ENCODE results near the gene ZMYND19.
"Not testable (repeated sequence)": the region's sequence is repeated elsewhere in the genome, so short reads cannot be mapped to it uniquely, and the experiment has no call there.

The ZMYND19 gene

DNA sequence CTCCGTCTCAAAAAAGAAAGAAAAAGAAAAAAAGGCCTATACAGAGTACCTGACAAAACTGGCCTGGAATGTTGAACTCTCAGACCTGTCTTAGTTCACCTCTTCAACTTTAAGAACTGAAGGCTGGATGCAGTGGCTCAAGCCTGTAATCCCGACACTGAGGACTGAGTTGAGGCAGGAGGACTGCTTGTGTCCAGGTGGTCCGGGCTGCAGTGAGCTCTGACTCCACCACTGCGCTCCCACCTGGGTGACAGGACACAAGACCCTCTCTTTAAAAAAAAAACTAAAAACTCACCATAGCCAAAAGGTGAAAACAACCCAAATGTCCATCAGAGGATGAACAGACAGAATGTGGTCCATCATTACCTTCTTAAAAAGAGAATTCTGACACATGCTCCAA, 32.2 kb downstream of the ZMYND19 start:
- no peak for DNase-seq (ENCODE audit: low read depth in 1 of 2, low spot score in 1 of 2)

DNA sequence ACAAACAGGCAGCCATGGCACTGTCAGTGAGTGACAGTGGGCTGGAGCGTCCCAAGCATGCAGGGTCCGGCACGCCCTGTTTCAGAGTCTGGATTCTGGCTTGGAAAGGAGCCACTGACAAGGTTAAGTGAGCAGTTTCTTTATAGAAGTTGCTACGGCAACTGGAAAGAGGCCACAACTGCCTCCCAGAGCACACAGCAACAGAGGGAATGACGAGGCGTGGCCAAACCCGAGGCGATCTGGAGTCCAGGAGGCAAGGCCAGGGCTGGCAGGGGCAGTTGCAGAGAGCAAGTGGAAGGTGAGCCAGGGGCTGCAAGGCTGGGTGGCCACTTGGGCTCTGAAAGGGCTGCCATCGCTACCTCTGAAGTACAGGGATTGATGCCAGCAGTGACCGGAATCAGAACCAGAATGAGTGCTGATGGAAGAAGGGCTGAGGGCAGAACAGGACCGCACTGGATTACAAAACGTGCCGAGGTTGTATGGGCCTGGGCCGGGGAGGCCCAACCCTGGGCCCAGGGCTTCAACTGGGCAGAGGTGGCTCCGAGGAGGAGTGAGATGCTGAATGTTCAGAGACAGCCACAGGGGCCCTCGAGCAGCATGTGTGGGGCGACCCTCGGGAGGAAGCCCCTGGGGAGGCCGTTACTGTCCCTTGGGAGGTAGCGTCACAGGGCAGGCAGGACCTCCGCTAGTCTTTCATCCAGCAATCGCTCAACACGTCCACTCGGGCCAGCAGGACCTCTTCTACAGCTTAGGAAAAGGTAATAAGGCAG, 34.1 kb downstream of the ZMYND19 start:
- no peak for DNase-seq (ENCODE audit: low read depth in 1 of 2, low spot score in 1 of 2)

GRCh38 chr9:137555179-137555578, 35.1 kb downstream of the ZMYND19 start:
- DNase-seq (ENCODE audit: low read depth in 1 of 2, low spot score in 1 of 2) = no peak

DNA sequence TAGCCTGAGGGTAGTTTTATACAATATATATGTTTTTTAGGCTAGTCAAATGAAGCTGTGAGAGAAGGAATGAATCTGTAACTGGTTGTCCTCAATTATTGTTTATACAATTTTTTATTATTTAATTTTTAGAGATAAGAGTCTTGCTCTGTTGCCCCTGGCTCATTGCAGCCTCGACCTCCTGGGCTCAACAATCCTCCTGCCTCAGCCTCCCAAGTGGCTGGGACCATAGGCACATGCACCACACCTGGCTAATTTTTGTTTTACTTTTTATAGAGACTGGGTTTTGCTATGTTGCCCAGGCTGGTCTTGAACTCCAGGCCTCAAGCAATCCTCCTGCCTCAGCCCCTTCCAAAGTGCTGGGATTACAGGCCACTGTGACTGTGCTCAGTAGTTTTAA, 36.0 kb downstream of the ZMYND19 start:
- no peak for DNase-seq (ENCODE audit: low read depth in 1 of 2, low spot score in 1 of 2)

- not testable (repeated sequence) for DNase-seq (ENCODE audit: low read depth in 1 of 2, low spot score in 1 of 2)
Measured at GRCh38 chr9:137553654-137554053, 36.7 kb downstream of the ZMYND19 start.

DNA sequence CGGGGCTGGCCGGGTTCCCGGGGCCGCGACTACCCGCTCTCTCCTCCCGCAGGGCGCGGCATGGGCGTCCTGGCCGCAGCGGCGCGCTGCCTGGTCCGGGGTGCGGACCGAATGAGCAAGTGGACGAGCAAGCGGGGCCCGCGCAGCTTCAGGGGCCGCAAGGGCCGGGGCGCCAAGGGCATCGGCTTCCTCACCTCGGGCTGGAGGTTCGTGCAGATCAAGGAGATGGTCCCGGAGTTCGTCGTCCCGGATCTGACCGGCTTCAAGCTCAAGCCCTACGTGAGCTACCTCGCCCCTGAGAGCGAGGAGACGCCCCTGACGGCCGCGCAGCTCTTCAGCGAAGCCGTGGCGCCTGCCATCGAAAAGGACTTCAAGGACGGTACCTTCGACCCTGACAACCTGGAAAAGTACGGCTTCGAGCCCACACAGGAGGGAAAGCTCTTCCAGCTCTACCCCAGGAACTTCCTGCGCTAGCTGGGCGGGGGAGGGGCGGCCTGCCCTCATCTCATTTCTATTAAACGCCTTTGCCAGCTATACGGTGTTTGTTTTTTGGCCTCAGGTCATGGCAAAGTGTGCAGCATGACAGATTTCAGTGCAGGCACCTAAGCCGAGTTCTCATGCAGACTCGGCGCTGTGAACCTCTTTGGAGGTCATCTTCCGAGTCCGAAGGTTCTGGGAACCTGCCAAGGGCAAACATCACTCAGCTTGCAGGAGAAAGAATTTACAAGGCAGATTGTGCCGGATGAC, 38.1 kb downstream of the ZMYND19 start:
- DNase-seq (ENCODE audit: low read depth in 1 of 2, low spot score in 1 of 2) = peak in 1 of 2 donors; percentile 9

DNA sequence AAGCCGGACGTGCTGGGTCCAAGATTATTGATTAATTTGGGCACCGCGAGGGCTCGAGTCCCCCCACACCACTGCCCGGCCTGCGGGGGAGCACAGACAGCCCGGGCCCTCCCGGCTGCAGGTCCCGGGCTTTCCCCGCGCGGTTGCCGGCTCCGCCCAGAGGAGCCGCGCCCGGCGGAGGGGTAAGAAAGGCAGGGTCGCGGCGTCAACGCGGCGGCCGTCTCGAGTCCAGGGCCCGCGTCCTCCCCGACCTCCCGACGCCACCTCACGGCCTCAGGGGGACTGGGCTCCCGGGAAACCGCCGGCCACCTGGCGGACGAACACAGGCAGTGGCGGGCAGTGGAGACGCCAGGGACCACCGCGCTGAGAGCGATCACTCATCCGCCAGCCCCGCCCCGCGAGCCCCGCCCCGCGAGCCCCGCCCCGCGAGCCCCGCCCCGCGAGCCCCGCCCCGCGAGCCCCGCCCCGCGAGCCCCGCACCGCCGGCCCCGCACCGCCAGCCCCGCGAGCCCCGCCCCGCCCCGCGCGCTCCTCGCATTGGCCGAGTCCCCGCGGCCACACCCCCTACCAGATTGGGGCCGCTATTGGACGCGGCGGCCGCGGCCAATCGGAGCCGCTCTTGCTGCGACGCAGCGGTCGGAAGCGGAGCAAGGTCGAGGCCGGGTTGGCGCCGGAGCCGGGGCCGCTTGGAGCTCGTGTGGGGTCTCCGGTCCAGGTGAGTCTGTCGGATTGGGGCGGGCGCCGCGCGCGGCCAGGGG, 38.9 kb downstream of the ZMYND19 start, which contains the start of gene MRPL41:
TSS of gene MRPL41 (plus strand) at position 616 of the 758 bp plus-strand sequence. CDS start 203 bp downstream, outside the sequence.
- DNase-seq (ENCODE audit: low read depth in 1 of 2, low spot score in 1 of 2) = peak; percentile 82 to 87

- DNase-seq (ENCODE audit: low read depth in 1 of 2, low spot score in 1 of 2) = not testable (repeated sequence)
Measured at GRCh38 chr9:137550958-137551263, 39.4 kb downstream of the ZMYND19 start.

DNA sequence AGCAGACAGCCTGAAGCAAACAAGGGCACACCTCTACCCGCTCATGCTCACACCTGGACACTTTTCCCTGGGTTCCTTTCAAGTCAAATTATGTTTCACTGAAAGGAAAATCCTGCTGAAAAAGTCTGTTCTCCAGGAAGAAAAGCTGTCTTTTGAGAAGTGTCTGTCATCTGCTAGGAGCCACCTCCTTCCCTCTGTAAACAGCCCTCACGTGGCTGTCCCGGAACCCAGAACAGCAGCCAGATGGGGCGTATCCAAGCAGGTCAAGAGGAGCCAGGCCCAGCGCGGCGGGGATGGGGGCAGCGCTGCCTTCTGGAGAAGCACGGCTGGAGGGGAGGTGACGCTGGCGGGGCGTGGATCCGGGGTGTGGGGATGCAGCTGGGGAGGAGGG, 40.1 kb downstream of the ZMYND19 start, which contains the start of gene PNPLA7:
TSS of gene PNPLA7 (minus strand) at position 172 of the 391 bp plus-strand sequence. CDS start 205 bp downstream, outside the sequence.
- peak; percentile 16 to 29 for DNase-seq (ENCODE audit: low read depth in 1 of 2, low spot score in 1 of 2)

DNA sequence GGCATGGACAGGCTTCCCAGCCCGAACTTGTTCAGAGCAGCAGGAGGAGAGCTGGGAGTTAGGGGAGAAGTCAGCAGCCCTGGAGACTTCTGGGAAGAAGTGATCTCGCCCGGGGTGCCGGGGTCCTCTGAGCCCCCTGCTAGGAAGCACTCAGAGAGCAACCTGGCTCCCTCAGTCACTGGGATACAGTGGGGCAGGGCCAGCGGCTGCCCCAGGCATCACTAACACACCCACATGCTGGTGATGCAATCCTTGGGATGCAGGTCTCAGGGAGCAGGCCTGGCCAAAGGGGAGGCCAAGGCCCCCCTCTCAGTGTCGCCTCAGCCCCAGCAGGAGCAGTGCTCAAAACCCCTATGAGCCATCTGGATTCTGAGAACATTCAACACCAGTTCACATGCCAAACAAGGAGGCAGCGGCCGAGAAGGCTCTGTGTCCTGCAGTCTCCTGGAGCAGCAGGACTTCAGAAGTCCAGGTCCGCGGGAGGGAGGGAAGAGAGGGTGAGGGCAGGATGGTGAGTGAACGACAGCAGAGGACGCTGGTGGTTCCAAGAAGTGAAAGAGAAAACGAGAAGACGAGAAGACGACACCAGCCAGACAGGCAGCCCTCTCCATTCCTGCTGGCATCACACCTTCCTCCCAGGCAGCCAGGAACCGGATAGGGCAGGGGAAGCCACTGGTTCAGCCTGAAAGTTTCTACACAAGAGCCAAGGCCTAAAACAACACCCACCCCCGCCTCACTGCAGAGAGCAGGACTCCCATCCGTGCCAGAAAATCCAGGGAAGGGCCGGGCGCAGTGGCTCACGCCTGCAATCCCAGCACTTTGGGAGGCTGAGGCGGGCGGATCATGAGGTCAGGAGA, 42.4 kb downstream of the ZMYND19 start:
- DNase-seq (ENCODE audit: low read depth in 1 of 2, low spot score in 1 of 2) = no peak

GRCh38 chr9:137545123-137545522, 45.2 kb downstream of the ZMYND19 start:
- no peak for DNase-seq (ENCODE audit: low read depth in 1 of 2, low spot score in 1 of 2)

DNA sequence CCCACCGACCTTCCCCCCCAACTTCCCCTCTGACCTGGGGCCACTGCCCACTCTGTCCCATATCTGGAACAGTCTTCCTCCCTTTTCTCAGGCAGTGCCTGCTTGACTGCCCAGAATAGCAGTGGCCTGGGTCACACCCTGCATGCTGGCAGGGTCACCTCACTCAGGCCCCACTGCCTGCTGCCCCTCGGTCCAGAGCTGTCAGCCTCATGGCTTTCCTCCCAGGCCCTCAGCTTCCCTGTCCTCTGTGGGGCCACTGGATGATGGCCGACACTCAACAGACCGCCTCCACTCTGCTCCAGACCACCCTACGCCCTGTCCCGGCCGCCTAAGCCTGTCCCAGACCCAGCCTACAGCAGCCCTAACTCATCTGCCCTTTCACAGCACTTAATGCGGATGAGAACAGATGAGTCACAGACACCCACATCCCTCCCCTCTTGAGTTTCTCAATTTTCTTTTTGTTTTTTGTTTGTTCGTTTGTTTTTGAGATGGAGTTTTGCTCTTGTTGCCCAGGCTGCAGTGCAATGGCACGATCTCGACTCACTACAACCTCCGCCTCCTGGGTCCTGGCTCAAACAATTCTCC, 46.0 kb downstream of the ZMYND19 start:
- no peak for DNase-seq (ENCODE audit: low read depth in 1 of 2, low spot score in 1 of 2)

DNA sequence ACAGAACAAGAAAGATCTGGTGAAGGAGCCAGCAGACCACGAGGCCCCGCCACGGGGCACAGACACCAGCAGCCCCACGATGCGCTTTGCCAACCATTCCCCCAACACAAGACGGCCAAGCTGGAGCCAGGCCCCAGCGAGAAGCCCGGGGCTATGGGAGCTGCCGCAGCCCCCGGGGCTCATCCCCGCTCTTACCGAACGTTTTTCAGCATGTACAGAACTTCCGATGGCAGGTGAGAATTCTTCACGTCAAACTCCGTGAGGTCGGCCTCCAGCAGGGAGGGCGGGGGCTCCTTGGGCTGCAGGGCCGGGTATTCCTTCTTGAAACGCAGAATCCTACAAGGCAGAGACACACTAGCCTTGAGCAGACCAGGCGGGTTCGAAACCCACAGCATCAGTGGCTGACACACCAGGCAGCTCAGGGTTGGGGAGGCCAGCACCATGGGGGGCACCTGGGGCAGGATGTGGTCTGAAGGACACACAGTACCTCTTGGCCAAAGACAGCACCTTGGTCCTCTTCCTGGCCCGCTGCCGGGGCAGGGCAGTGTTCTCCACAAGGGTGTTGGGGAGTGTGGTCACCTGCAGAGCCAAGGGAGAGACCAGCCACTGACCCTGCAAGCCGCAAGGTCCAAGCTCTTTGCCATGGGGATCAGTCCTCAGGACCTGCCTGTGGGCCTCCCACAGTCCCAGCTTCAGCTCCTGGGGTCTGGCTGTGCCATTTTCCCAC, 46.9 kb downstream of the ZMYND19 start:
- DNase-seq (ENCODE audit: low read depth in 1 of 2, low spot score in 1 of 2) = no peak

GRCh38 chr9:137542486-137542885, 47.8 kb downstream of the ZMYND19 start:
- no peak for DNase-seq (ENCODE audit: low read depth in 1 of 2, low spot score in 1 of 2)

GRCh38 chr9:137540536-137540935, 49.8 kb downstream of the ZMYND19 start:
- DNase-seq (ENCODE audit: low read depth in 1 of 2, low spot score in 1 of 2) = no peak

DNA sequence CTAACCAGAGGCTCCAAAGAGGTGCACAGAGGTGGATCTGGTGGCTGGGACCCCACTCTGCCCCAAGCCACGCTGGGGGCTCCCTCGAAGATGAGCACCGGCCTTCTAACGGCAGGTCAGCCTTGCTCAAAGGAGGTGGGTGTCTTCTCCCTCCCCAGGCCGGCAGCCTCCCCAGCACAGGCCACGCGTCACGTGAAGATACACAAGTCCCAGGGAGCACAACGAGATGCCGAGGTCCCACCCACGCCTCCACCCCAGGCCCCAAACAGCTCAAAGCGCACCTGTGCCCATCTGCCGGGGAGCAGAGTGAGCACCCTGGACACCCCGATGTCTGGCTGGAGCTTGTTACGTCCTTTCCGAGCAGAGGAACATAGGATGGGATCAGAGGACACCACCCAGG, 52.3 kb downstream of the ZMYND19 start:
- DNase-seq (ENCODE audit: low read depth in 1 of 2, low spot score in 1 of 2) = no peak

GRCh38 chr9:137536594-137537131, 53.6 kb downstream of the ZMYND19 start:
- not testable (repeated sequence) for DNase-seq (ENCODE audit: low read depth in 1 of 2, low spot score in 1 of 2)

DNA sequence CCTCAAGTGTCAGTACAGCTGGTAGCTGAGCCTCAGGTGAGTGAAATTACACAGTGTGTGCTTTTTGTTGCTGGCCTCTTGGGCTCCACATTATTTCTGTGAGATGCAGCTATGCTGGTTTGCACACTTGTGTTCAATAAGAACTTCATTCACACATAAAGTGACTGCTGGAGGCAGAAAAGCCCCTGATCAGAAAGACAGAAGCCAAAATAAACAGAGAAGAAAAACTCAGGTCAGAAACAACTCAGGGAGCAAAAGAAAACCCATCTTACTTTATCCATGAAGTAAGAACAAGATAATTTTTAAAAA, 55.2 kb downstream of the ZMYND19 start:
- DNase-seq (ENCODE audit: low read depth in 1 of 2, low spot score in 1 of 2) = no peak

DNA sequence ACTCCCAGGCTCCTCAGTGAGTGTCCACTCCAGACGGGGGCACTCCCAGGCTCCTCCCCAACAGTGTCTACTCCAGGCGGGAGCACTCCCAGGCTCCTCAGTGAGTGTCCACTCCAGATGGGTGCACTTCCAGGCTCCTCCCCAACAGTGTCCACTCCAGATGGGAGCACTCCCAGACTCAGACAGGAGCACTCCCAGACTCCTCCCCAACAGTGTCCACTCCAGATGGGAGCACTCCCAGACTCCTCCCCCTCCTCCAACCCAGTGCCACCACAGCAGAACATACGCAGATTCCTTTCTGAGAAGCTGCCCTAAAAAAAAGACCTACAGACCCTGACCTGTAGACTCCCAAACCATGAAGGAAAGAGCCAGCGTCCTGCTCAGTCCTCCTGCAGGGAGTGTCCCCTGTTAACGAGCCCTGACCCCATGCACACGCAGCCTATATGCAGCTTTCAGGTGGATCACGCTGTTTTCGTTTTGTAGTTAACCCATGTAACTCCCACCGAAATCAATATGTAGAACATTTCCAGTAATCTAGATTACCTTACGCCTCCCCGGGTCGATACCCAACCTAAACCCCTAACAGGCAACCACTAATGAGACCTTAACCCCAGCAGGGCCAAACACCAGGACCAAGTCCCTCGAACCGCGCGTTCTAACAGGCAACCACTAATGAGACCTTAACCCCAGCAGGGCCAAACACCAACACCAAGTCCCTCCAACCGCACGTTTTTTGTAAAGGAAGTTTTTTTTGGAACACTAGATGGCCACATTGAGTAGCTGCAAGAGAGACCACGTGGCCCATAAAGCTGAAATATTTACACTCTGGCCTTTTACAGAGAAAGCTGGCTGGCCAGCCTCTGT, 55.8 kb downstream of the ZMYND19 start:
- DNase-seq (ENCODE audit: low read depth in 1 of 2, low spot score in 1 of 2) = no peak
